WTC11 (cell line): ENCODE measurements around the gene SLC27A6. TPM values are rescaled to one million over a fixed set of nuclear protein-coding genes. Genes with fewer than 3 reads are reported as not detected.

ENCODE experiments used
- ATAC-seq: fragments of 200-7000 bp; cut with Tn5 transposase; 2 replicates; pipeline ENCODE4 v1.10.0; 2021; ENCODE audit warnings: mild to moderate bottlenecking, moderate library complexity
- Bru-seq: library from RNA; stranded (reverse); fragments of 400-500 nt; gene quantifications from one replicate; lab custom pipeline; 2021; lab: Mats Ljungman, UMichigan
- CTCF ChIA-PET: fragments of 300-600 bp; sonication (Branson Sonifier 250); formaldehyde crosslinking; loops from one replicate; lab custom pipeline; 2021; ENCODE audit warnings: antibody characterized with exemption; lab: Charles Lee
- POLR2A ChIA-PET: fragments of 350-600 bp; sonication (Branson Sonifier 250); formaldehyde crosslinking; loops from one replicate; lab custom pipeline; 2021; ENCODE audit warnings: antibody characterized with exemption; lab: Charles Lee
- DNase-seq: peaks from one replicate; pipeline ENCODE4 v3.0.0; 2021; ENCODE audit warnings: low spot score
- H3K27ac Mint-ChIP-seq: 2 replicates; pipeline ENCODE4 v1.8.0; 2021; ENCODE audit warnings: mixed read lengths
- H3K27me3 Mint-ChIP-seq: 2 replicates; pipeline ENCODE4 v1.8.0; 2021; ENCODE audit warnings: low read depth, mild to moderate bottlenecking, moderate library complexity, mixed read lengths
- H3K36me3 Mint-ChIP-seq: 2 replicates; pipeline ENCODE4 v1.8.0; 2021; ENCODE audit warnings: mixed read lengths
- H3K4me1 Mint-ChIP-seq: 2 replicates; pipeline ENCODE4 v1.8.0; 2022; ENCODE audit warnings: mixed read lengths
- H3K4me3 Mint-ChIP-seq: 2 replicates; pipeline ENCODE4 v1.8.0; 2021; ENCODE audit warnings: mild to moderate bottlenecking, moderate library complexity, mixed read lengths
- H3K9me3 Mint-ChIP-seq: 2 replicates; pipeline ENCODE4 v1.8.0; 2021; ENCODE audit warnings: mixed read lengths
- ATF1 ChIP-seq: sonication (generic); formaldehyde crosslinking; IDR thresholded peaks from 2 replicates; pipeline ENCODE4 v1.8.1; 2023; ENCODE audit warnings: mild to moderate bottlenecking, moderate library complexity, missing genetic modification reagents
- ESRRA ChIP-seq: sonication (generic); formaldehyde crosslinking; IDR thresholded peaks from 2 replicates; pipeline ENCODE4 v1.8.1; 2022; ENCODE audit warnings: mild to moderate bottlenecking, missing genetic modification reagents, borderline replicate concordance
- FOXJ3 ChIP-seq: sonication (generic); formaldehyde crosslinking; IDR thresholded peaks from 2 replicates; pipeline ENCODE4 v1.9.0; 2021; ENCODE audit warnings: missing genetic modification reagents, mild to moderate bottlenecking, borderline replicate concordance
- FOXK1 ChIP-seq: sonication (generic); formaldehyde crosslinking; IDR thresholded peaks from 2 replicates; pipeline ENCODE4 v1.8.0; 2022; ENCODE audit warnings: mild to moderate bottlenecking, moderate library complexity, missing genetic modification reagents
- GABPB1 ChIP-seq: sonication (generic); formaldehyde crosslinking; IDR thresholded peaks from 2 replicates; pipeline ENCODE4 v1.8.1; 2023; ENCODE audit warnings: mild to moderate bottlenecking, missing genetic modification reagents
- NFATC4 ChIP-seq: fragments of 250-450 bp; sonication (Bioruptor Pico); IDR thresholded peaks from 2 replicates; pipeline ENCODE4 v1.9.0; 2021; ENCODE audit warnings: mild to moderate bottlenecking
- ZBTB21 ChIP-seq: sonication (generic); formaldehyde crosslinking; IDR thresholded peaks from 2 replicates; pipeline ENCODE4 v1.8.1; 2023; ENCODE audit warnings: mild to moderate bottlenecking, missing genetic modification reagents, borderline replicate concordance
- ZNF121 ChIP-seq: sonication (generic); formaldehyde crosslinking; IDR thresholded peaks from 2 replicates; pipeline ENCODE4 v1.8.0; 2023; ENCODE audit warnings: missing genetic modification reagents
- ZNF138 ChIP-seq: sonication (generic); formaldehyde crosslinking; conservative IDR thresholded peaks from 2 replicates; pipeline ENCODE4 v1.8.1; 2022; ENCODE audit warnings: mild to moderate bottlenecking, moderate library complexity, missing genetic modification reagents
- ZNF423 ChIP-seq: fragments of 250-450 bp; sonication (Bioruptor Pico); IDR thresholded peaks from 2 replicates; pipeline ENCODE4 v2.1.2; 2022; ENCODE audit warnings: mild to moderate bottlenecking, moderate library complexity
- long read RNA-seq, 3 experiments: library from RNA in 1 of 3; library from capped mRNA in 1 of 3; library from polyadenylated mRNA in 1 of 3; unstranded in 2 of 3; stranded (forward) in 1 of 3; transcript quantifications; one replicate each; pipeline ENCODE4 v2.0.0, GENCODE V29; 2021
- total RNA-seq: library from RNA; stranded (reverse); gene quantifications from 3 replicates; pipeline ENCODE4 v1.2.3, GENCODE V29; 2021
- TF ChIP-seq, protein P1 (sequence below): fragments of 250-450 bp; sonication (Bioruptor Pico); IDR thresholded peaks from 2 replicates; pipeline ENCODE4 v1.8.0; 2021; ENCODE audit warnings: mild to moderate bottlenecking
- TF ChIP-seq, protein P2 (sequence below): sonication (generic); formaldehyde crosslinking; conservative IDR thresholded peaks from 2 replicates; pipeline ENCODE4 v1.8.1; 2023; ENCODE audit warnings: mild to moderate bottlenecking, low read depth, missing genetic modification reagents, moderate library complexity
- TF ChIP-seq, protein P3 (sequence below): sonication (generic); formaldehyde crosslinking; IDR thresholded peaks from 2 replicates; pipeline ENCODE4 v1.8.1; 2023; ENCODE audit warnings: mild to moderate bottlenecking, moderate library complexity, missing genetic modification reagents
- TF ChIP-seq, protein P4 (sequence below): fragments of 250-450 bp; sonication (Bioruptor Pico); IDR thresholded peaks from 2 replicates; pipeline ENCODE4 v1.9.0; 2021; ENCODE audit warnings: mild to moderate bottlenecking
- TF ChIP-seq, protein P5 (sequence below): sonication (generic); formaldehyde crosslinking; IDR thresholded peaks from 2 replicates; pipeline ENCODE4 v1.8.0; 2023; ENCODE audit warnings: missing genetic modification reagents, mild to moderate bottlenecking, borderline replicate concordance
- TF ChIP-seq, protein P6 (sequence below): sonication (generic); formaldehyde crosslinking; IDR thresholded peaks from 2 replicates; pipeline ENCODE4 v1.8.1; 2023; ENCODE audit warnings: mild to moderate bottlenecking, missing genetic modification reagents, moderate library complexity

SLC27A6 gene, protein sequence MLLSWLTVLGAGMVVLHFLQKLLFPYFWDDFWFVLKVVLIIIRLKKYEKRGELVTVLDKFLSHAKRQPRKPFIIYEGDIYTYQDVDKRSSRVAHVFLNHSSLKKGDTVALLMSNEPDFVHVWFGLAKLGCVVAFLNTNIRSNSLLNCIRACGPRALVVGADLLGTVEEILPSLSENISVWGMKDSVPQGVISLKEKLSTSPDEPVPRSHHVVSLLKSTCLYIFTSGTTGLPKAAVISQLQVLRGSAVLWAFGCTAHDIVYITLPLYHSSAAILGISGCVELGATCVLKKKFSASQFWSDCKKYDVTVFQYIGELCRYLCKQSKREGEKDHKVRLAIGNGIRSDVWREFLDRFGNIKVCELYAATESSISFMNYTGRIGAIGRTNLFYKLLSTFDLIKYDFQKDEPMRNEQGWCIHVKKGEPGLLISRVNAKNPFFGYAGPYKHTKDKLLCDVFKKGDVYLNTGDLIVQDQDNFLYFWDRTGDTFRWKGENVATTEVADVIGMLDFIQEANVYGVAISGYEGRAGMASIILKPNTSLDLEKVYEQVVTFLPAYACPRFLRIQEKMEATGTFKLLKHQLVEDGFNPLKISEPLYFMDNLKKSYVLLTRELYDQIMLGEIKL
- total RNA-seq (3.6 to 4.0 TPM (median 3.9 TPM) in 3 replicates), Bru-seq, nascent RNA (percentile 39 among the genes with signal in this experiment)
- long read RNA-seq, experiment 1, transcript SLC27A6-201 (10 exons, 3,219 nt) = major isoform, 12 of 23 reads
- long read RNA-seq, experiment 1, partial matches to known transcripts = 0 of 23 reads
- long read RNA-seq, experiment 1, other reads (novel, unspliced or antisense) = 11 of 23 reads
- long read RNA-seq, experiment 2, partial matches to known transcripts = 0 of 3 reads
- long read RNA-seq, experiment 2, other reads (novel, unspliced or antisense) = 0 of 3 reads
- long read RNA-seq, experiment 3, partial matches to known transcripts = 2 of 5 reads
- long read RNA-seq, experiment 3, other reads (novel, unspliced or antisense) = 0 of 5 reads

DNA sequence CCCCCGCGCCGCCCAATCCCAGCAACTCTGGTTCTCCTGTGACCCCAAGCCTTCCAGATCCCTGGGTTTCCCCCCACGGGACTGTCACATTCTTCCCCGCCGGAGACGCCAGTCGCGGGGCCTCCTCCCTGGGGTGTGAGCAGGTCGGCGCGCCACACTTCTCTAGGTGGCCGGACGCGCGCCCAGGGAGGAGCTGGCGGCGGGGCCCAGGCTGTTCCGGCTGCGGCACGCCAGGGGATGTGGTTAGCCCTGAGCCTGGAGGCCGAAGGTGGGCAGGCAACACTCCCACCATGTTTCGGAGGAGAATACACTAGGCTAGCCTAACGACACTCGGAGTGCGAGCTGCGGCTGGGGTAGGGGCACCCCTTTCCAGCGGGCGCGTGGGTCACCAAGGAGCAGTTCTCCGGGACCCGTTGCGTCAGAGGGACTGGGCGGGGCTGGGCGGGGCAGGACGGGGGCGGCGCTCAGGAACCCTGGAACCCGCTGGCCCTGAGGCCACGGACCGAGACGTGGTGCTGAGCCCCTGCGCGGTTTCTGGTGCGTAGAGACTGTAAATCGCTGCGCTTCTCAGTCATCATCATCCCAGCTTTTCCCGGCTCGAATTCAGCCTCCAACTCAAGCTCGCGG, at the start of gene SLC27A6:
TSS of gene SLC27A6 (plus strand) at position 478 of the 627 bp plus-strand sequence. CDS start 650 bp downstream, outside the sequence.
- ATAC-seq (peak; percentile 89), DNase-seq (peak; percentile 66)
- H3K36me3 Mint-ChIP-seq = peaks cover 8% of the 10 kb centered on the region; the same call in 1 of the 2 replicates
- ChIA-PET POLR2A (interaction anchor here (1.0 kb wide), 1 partner anchor 129 kb away, joined by 5 read pairs; the partner anchor contains the start of gene ISOC1), CTCF (interaction anchor here (1.0 to 1.8 kb wide), 3 partner anchors 60 to 130 kb away, joined by 3 to 6 read pairs (median 6); partner anchors contain the start of gene ISOC1)
- H3K4me1 Mint-ChIP-seq = peaks cover 19% of the 10 kb centered on the region
- no peak within 1 kb of the TSS for H3K27ac Mint-ChIP-seq
- peaks cover 15% of the 10 kb centered on the region for H3K9me3 Mint-ChIP-seq
- peak within 1 kb of the TSS; percentile 69 for H3K4me3 Mint-ChIP-seq
- H3K27me3 Mint-ChIP-seq = peaks cover 40% of the 10 kb centered on the region
- peak; percentile 72 for TF ChIP-seq ZNF423
- TF ChIP-seq, protein P1, sequence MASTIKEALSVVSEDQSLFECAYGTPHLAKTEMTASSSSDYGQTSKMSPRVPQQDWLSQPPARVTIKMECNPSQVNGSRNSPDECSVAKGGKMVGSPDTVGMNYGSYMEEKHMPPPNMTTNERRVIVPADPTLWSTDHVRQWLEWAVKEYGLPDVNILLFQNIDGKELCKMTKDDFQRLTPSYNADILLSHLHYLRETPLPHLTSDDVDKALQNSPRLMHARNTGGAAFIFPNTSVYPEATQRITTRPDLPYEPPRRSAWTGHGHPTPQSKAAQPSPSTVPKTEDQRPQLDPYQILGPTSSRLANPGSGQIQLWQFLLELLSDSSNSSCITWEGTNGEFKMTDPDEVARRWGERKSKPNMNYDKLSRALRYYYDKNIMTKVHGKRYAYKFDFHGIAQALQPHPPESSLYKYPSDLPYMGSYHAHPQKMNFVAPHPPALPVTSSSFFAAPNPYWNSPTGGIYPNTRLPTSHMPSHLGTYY (CRISPR knock-in tag) = no peak
- TF ChIP-seq GABPB1 (CRISPR knock-in tag) = no peak
- TF ChIP-seq ZNF138 (CRISPR knock-in tag) = no peak
- TF ChIP-seq, protein P2, sequence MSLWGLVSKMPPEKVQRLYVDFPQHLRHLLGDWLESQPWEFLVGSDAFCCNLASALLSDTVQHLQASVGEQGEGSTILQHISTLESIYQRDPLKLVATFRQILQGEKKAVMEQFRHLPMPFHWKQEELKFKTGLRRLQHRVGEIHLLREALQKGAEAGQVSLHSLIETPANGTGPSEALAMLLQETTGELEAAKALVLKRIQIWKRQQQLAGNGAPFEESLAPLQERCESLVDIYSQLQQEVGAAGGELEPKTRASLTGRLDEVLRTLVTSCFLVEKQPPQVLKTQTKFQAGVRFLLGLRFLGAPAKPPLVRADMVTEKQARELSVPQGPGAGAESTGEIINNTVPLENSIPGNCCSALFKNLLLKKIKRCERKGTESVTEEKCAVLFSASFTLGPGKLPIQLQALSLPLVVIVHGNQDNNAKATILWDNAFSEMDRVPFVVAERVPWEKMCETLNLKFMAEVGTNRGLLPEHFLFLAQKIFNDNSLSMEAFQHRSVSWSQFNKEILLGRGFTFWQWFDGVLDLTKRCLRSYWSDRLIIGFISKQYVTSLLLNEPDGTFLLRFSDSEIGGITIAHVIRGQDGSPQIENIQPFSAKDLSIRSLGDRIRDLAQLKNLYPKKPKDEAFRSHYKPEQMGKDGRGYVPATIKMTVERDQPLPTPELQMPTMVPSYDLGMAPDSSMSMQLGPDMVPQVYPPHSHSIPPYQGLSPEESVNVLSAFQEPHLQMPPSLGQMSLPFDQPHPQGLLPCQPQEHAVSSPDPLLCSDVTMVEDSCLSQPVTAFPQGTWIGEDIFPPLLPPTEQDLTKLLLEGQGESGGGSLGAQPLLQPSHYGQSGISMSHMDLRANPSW (CRISPR knock-in tag) = no peak
- TF ChIP-seq FOXK1 (CRISPR knock-in tag) = no peak
- TF ChIP-seq, protein P3, sequence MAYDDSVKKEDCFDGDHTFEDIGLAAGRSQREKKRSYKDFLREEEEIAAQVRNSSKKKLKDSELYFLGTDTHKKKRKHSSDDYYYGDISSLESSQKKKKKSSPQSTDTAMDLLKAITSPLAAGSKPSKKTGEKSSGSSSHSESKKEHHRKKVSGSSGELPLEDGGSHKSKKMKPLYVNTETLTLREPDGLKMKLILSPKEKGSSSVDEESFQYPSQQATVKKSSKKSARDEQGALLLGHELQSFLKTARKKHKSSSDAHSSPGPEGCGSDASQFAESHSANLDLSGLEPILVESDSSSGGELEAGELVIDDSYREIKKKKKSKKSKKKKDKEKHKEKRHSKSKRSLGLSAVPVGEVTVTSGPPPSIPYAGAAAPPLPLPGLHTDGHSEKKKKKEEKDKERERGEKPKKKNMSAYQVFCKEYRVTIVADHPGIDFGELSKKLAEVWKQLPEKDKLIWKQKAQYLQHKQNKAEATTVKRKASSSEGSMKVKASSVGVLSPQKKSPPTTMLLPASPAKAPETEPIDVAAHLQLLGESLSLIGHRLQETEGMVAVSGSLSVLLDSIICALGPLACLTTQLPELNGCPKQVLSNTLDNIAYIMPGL (CRISPR knock-in tag) = peak; percentile 52; the same call in 1 of the 2 replicates
- no peak for TF ChIP-seq ESRRA (CRISPR knock-in tag)
- no peak for TF ChIP-seq NFATC4
- TF ChIP-seq, protein P4, sequence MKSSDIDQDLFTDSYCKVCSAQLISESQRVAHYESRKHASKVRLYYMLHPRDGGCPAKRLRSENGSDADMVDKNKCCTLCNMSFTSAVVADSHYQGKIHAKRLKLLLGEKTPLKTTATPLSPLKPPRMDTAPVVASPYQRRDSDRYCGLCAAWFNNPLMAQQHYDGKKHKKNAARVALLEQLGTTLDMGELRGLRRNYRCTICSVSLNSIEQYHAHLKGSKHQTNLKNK (CRISPR knock-in tag) = no peak
- TF ChIP-seq FOXJ3 (CRISPR knock-in tag) = no peak
- no peak for TF ChIP-seq ZBTB21 (CRISPR knock-in tag)
- TF ChIP-seq, protein P5, sequence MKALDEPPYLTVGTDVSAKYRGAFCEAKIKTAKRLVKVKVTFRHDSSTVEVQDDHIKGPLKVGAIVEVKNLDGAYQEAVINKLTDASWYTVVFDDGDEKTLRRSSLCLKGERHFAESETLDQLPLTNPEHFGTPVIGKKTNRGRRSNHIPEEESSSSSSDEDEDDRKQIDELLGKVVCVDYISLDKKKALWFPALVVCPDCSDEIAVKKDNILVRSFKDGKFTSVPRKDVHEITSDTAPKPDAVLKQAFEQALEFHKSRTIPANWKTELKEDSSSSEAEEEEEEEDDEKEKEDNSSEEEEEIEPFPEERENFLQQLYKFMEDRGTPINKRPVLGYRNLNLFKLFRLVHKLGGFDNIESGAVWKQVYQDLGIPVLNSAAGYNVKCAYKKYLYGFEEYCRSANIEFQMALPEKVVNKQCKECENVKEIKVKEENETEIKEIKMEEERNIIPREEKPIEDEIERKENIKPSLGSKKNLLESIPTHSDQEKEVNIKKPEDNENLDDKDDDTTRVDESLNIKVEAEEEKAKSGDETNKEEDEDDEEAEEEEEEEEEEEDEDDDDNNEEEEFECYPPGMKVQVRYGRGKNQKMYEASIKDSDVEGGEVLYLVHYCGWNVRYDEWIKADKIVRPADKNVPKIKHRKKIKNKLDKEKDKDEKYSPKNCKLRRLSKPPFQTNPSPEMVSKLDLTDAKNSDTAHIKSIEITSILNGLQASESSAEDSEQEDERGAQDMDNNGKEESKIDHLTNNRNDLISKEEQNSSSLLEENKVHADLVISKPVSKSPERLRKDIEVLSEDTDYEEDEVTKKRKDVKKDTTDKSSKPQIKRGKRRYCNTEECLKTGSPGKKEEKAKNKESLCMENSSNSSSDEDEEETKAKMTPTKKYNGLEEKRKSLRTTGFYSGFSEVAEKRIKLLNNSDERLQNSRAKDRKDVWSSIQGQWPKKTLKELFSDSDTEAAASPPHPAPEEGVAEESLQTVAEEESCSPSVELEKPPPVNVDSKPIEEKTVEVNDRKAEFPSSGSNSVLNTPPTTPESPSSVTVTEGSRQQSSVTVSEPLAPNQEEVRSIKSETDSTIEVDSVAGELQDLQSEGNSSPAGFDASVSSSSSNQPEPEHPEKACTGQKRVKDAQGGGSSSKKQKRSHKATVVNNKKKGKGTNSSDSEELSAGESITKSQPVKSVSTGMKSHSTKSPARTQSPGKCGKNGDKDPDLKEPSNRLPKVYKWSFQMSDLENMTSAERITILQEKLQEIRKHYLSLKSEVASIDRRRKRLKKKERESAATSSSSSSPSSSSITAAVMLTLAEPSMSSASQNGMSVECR (CRISPR knock-in tag) = 0 out of 2 replicates have a peak, but pooled peaks have one; percentile 43
- no peak for TF ChIP-seq ATF1 (CRISPR knock-in tag)
- TF ChIP-seq, protein P6, sequence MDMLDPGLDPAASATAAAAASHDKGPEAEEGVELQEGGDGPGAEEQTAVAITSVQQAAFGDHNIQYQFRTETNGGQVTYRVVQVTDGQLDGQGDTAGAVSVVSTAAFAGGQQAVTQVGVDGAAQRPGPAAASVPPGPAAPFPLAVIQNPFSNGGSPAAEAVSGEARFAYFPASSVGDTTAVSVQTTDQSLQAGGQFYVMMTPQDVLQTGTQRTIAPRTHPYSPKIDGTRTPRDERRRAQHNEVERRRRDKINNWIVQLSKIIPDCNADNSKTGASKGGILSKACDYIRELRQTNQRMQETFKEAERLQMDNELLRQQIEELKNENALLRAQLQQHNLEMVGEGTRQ = no peak
- TF ChIP-seq ZNF121 (CRISPR knock-in tag) = no peak
